C4-2B (cell line): ENCODE results near the gene GATAD2A.

Source experiments
- H3K27ac ChIP-seq: fragments of 450-650 bp; 2 replicates; pipeline ENCODE4 v1.5.1; 2017
- CTCF ChIP-seq: fragments of 450-650 bp; conservative IDR thresholded peaks from 2 replicates; pipeline ENCODE4 v1.5.1; 2017; ENCODE audit warnings: mild to moderate bottlenecking
- ZFX ChIP-seq: fragments of 450-650 bp; IDR thresholded peaks from 2 replicates; pipeline ENCODE4 v1.6.1; 2017

The GATAD2A gene

DNA sequence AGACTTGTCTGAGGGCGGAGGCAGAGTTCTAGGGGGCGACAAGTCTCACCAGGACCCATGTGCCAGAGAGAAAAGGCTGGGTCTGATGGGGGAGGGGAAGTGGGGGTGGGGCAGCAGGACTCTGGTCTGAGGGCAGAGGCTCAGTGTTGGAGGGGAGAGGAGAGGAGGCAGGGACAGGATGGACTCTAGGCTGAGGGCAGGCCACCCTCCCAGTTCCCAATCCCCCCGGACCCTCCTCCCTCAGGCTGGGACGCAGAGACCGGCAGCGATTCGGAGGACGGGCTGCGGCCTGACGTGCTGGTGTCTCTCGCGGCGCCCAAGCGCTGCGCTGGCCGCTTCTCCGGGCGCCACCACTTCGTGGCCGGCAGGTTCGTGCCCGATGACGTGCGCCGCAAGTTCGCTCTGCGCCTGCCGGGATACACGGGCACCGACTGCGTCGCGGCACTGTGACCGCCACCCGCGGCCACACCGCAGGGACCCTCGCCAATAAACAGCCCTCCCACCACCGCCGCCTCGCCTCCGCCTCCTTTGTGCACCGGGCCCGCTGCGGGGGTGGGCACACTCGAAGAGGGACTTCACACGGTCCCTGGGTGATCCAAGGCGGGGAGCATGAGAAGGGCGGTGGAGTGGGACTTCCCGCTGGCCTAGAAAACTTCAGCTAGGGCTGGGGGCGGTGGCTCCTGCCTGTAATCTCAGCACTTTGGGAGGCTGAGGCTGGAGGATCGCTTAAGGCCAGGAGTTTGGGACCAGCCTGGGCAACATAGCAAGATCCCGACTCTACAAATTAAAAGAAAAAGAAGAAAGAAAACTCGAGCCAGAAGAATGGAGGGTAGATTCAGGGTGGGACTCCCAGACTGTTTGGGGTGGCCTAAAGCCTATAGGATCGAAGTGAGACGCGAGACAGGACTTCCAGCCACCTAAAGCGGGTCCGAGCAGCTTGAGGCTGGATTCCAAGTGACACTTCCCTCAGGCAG lies 131.9 kb downstream of the GATAD2A start:
- no peak for TF ChIP-seq ZFX
- no peak for TF ChIP-seq CTCF
- no peak overlapping the region for H3K27ac ChIP-seq

- TF ChIP-seq CTCF = no peak
- TF ChIP-seq ZFX = no peak
Measured at GRCh38 chr19:19538061-19538784, 132.7 kb downstream of the GATAD2A start, which contains the start of gene CILP2. Gene CILP2, plus strand, starts transcription at chr19:19538265. Its CDS starts 85 bp downstream, at chr19:19538350.

DNA sequence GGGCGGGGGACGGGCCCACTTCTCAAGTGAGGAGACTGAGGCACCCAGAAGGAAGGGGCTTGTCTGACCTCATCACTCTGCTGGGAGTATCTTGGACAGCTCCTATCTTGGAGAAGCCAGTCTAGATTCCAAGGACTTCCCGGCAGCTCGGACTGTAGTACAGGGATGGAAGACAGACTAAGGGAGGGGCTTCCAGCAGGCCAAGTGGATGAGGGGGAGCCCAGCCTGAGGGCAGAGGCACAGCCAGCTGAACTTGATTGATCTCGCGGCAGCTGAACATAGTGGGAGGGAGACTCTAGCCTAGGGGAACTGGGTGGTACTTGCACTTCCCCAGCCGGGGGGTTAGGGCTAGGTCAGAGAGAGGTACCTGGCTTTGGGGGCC lies 133.3 kb downstream of the GATAD2A start:
- H3K27ac ChIP-seq = no peak overlapping the region
- TF ChIP-seq ZFX = no peak
- no peak for TF ChIP-seq CTCF

More at GRCh38 chr19:19538061-19538784, 132.7 kb downstream of the GATAD2A start, which contains the start of gene CILP2:
- H3K27ac ChIP-seq = no peak within 1 kb of the TSS

GRCh38 chr19:19539698-19540063 lies 134.2 kb downstream of the GATAD2A start:
- no peak overlapping the region for H3K27ac ChIP-seq
- TF ChIP-seq CTCF (no peak), ZFX (no peak)

GRCh38 chr19:19540064-19540714 lies 134.7 kb downstream of the GATAD2A start:
- no peak overlapping the region for H3K27ac ChIP-seq
- TF ChIP-seq CTCF = no peak
- TF ChIP-seq ZFX = no peak

DNA sequence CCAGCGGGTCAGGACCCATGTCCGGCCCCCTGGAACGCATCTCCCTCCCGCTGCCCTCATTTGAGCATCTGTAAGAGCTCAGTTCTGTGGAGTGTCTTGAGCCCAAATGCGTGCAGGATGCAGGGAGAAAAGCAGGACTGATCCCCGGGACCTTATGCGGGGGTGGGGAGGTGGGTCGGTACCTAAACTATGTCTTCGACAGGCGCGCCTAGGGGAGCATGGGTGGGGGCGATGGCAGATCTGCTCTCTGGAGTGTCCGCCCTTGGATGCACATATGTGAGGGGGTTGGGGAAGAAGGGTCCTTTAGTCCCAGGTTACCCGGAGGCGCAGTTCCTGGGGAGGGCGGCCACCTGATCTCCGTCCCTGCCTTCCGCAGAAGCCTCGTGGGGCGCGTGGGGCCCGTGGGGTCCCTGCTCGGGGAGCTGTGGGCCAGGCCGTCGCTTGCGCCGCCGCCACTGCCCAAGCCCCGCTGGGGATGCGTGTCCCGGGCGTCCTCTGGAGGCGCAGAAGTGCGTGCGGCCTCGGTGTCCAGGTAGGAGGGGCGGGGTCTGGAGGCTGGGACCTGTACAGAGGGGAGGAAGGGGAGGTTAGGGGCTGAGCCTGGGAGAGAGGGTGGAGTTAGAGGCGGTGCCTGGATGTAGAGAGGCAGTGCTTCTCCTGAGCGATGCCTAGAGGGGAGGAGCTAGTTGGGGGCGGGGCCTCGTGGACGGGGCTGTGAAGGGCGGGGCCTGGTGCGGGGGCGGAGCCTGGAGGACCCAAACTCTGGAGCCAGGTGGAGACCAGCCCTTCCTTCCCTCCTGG lies 135.4 kb downstream of the GATAD2A start:
- H3K27ac ChIP-seq = no peak overlapping the region
- TF ChIP-seq ZFX (no peak), CTCF (no peak)
